K562 (cell line): ENCODE data around the gene RBMS3. TPM values are rescaled to one million over a fixed set of nuclear protein-coding genes. Genes with fewer than 3 reads are reported as not detected.

Experiments
- ATAC-seq: fragments of 200-7000 bp; cut with Tn5 transposase; 3 replicates; pipeline ENCODE4 v1.9.1; 2020; ENCODE audit warnings: moderate library complexity
- BruUV-seq: library from RNA; stranded (reverse); fragments of 400-500 nt; replicated peaks from 2 replicates; lab custom pipeline; 2021; lab: Mats Ljungman, UMichigan
- CTCF ChIA-PET: fragments of 300-600 bp; formaldehyde crosslinking; extraction: SDS; loops from one replicate; lab custom pipeline; 2021; ENCODE audit warnings: low intra/inter-chr PET ratio; lab: Yijun Ruan, JAX
- POLR2A ChIA-PET: fragments of 300-600, 350-650 bp; sonication (Branson Sonifier 250); formaldehyde crosslinking; extraction: SDS; loops from one replicate; lab custom pipeline; 2021; ENCODE audit warnings: antibody characterized with exemption, inconsistent platforms; lab: Yijun Ruan, JAX
- DNase-seq, 4 experiments: peaks; one replicate each; pipeline versions ENCODE4 v3.0.0 to v3.0.0-alpha.2; 2011 to 2018; ENCODE audit warnings: low spot score in 3 of 4, mixed read lengths in 3 of 4; ENCODE audit errors: extremely low read depth in 1 of 4
- FAIRE-seq: peaks from 2 replicates; lab custom pipeline; 2011; peaks lifted over from hg19 to GRCh38; lab: Jason Lieb, UNC
- H2AFZ ChIP-seq: 2 replicates; pipeline ENCODE4 v1.6.0; 2011; ENCODE audit warnings: low read depth, low read length, control low read depth, inconsistent platforms
- H3K27ac ChIP-seq: fragments of 200-600 bp; 3 replicates; pipeline ENCODE4 v1.8.0; 2011; ENCODE audit warnings: low read depth, mild to moderate bottlenecking, control low read depth, inconsistent platforms, low read length, moderate library complexity, mixed read lengths; ENCODE audit errors: extremely low read depth
- H3K27me3 ChIP-seq, 2 experiments: fragments of 300-600 bp in 1 of 2; 2 replicates in 1 of 2; 3 replicates in 1 of 2; pipeline versions ENCODE4 v1.6.0 to v1.8.0; 2011; ENCODE audit warnings: inconsistent platforms in 2 of 2, low read length in 2 of 2, mild to moderate bottlenecking in 1 of 2, mixed read lengths in 1 of 2, moderate library complexity in 1 of 2; ENCODE audit not compliant: control insufficient read depth in 2 of 2, insufficient read depth in 2 of 2
- H3K36me3 ChIP-seq: fragments of 300-600 bp; 3 replicates; pipeline ENCODE4 v1.8.0; 2011; ENCODE audit warnings: mild to moderate bottlenecking, low read length, inconsistent platforms; ENCODE audit not compliant: control insufficient read depth, insufficient read depth
- H3K4me1 ChIP-seq, 2 experiments: fragments of 200-600 bp in 1 of 2; replicated peaks in 1 of 2; 2 replicates in 1 of 2; 3 replicates in 1 of 2; pipeline versions ENCODE4 v1.5.1 to v1.8.0; 2011; ENCODE audit warnings: inconsistent platforms in 2 of 2, low read length in 2 of 2, mild to moderate bottlenecking in 1 of 2, mixed read lengths in 1 of 2, moderate library complexity in 1 of 2; ENCODE audit not compliant: control insufficient read depth in 2 of 2, insufficient read depth in 2 of 2
- H3K4me2 ChIP-seq: 2 replicates; pipeline ENCODE4 v1.6.1; 2011; ENCODE audit warnings: low read length, control low read depth, inconsistent platforms, mixed read lengths; ENCODE audit not compliant: insufficient read depth
- H3K4me3 ChIP-seq: fragments of 200-600 bp; sonication (generic), shearing (Covaris generic); 2 replicates; pipeline ENCODE4 v1.5.1; 2016; ENCODE audit warnings: control low read depth, inconsistent platforms
- H3K79me2 ChIP-seq: fragments of 200-600 bp; 3 replicates; pipeline ENCODE4 v1.8.0; 2011; ENCODE audit warnings: low read length, inconsistent platforms; ENCODE audit not compliant: control insufficient read depth, insufficient read depth
- H3K9ac ChIP-seq, 2 experiments: 2 replicates each; pipeline versions ENCODE4 v1.6.0 to v1.6.1; 2011; ENCODE audit warnings: low read depth in 2 of 2, low read length in 2 of 2, control low read depth in 1 of 2, inconsistent platforms in 1 of 2, mild to moderate bottlenecking in 1 of 2, mixed read lengths in 1 of 2; ENCODE audit not compliant: insufficient read depth in 1 of 2
- H3K9me1 ChIP-seq: one replicate; pipeline ENCODE4 v1.6.0; 2011; ENCODE audit warnings: inconsistent platforms, mild to moderate bottlenecking, low read length, moderate library complexity; ENCODE audit not compliant: control insufficient read depth, insufficient read depth
- H3K9me3 ChIP-seq: replicated peaks from 2 replicates; pipeline ENCODE4 v1.5.1; 2011; ENCODE audit warnings: low read depth, low read length, inconsistent platforms; ENCODE audit not compliant: control insufficient read depth, insufficient read depth
- H4K20me1 ChIP-seq: replicated peaks from 2 replicates; pipeline ENCODE4 v1.6.1; 2011; ENCODE audit warnings: low read length, inconsistent platforms, mixed read lengths; ENCODE audit not compliant: control insufficient read depth, insufficient read depth
- ESRRA ChIP-seq: fragments of 450-650 bp; IDR thresholded peaks from 2 replicates; pipeline ENCODE4 v1.6.1; 2014; ENCODE audit warnings: low read depth, mild to moderate bottlenecking, moderate library complexity, borderline replicate concordance
- HDAC6 ChIP-seq: IDR thresholded peaks from 2 replicates; pipeline ENCODE4 v1.6.1; 2012; ENCODE audit warnings: low read depth, mild to moderate bottlenecking, control low read depth, inconsistent platforms, low read length, moderate library complexity
- KAT8 ChIP-seq: fragments of 450-650 bp; IDR thresholded peaks from 2 replicates; pipeline ENCODE4 v1.6.1; 2016; ENCODE audit warnings: low read depth, mild to moderate bottlenecking
- PRDM10 ChIP-seq: fragments of 450-650 bp; IDR thresholded peaks from 2 replicates; pipeline ENCODE4 v1.6.1; 2018; ENCODE audit not compliant: partially characterized antibody
- WGBS: fragments of 100-300 bp; shearing (Covaris generic); methylation state at CpG from one replicate; pipeline ENCODE4 v1.1.6; 2016; ENCODE audit warnings: low coverage, mixed read lengths; ENCODE audit not compliant: insufficient coverage; ENCODE audit errors: missing lambda C conversion rate; 5-methylcytosine and 5-hydroxymethylcytosine counted together
- in situ Hi-C: fragments of 300-500 bp; cut with MboI; formaldehyde crosslinking; loops from 4 replicates; pipeline ENCODE4 v1.15.0; 2018; ENCODE audit warnings: inconsistent platforms, mixed read lengths
- intact Hi-C: fragments of 100-400 bp; cut with micrococcal nuclease; formaldehyde crosslinking; loops from 2 replicates; pipeline ENCODE4 v1.14.2; 2022
- polyA plus RNA-seq, 8 experiments: library from polyadenylated mRNA; depleted of rRNA in 4 of 8; stranded (reverse) in 5 of 8; unstranded in 3 of 8; fragments of >200 nt; fragmentation: Nextera tagmentation in 2 of 8; fragmentation: Illumina TruSeq in 1 of 8; extraction: Ambion mirVana in 2 of 8; extraction: Trizol in 1 of 8; gene quantifications; 2 replicates each; pipeline versions ENCODE4 v1.2.1 to v1.2.3, GENCODE V29; 2011 to 2014; ENCODE audit warnings: inconsistent platforms in 1 of 8, missing spikeins in 1 of 8
- total RNA-seq, 7 experiments: library from RNA; depleted of rRNA in 6 of 7; stranded (reverse); fragments of >200 nt in 6 of 7; fragmentation: Illumina TruSeq in 2 of 7; extraction: Trizol in 2 of 7; gene quantifications; 2 replicates each; pipeline versions ENCODE4 v1.2.1 to v1.2.3, GENCODE V29; 2011 to 2021; ENCODE audit warnings: low replicate concordance in 1 of 7

The RBMS3 gene
- total and polyA plus RNA-seq, 9 of the 15 experiments (the other 6 are each of a cell fraction or from before 2014, with no cell fraction given), result 0.20 TPM; not detected in 8

- intact Hi-C loops, result no loop called here
- POLR2A ChIA-PET, result no interaction called here
- no peaks in the 10 kb centered on the region for H3K36me3 ChIP-seq
- WGBS, result 2% methylated on average over 2 of the region's 2 CpGs
- H3K27ac ChIP-seq, result no peak overlapping the region
- no peak for ATAC-seq
- H3K4me1 ChIP-seq, result no peaks in the 10 kb centered on the region
- no peaks in the 10 kb centered on the region for H3K9me3 ChIP-seq
- H2AFZ ChIP-seq, result no peak overlapping the region
- H4K20me1 ChIP-seq, result no peaks in the 10 kb centered on the region
- CTCF ChIA-PET, result no interaction called here
- H3K9ac ChIP-seq, result no peak overlapping the region
- FAIRE-seq, result no peak
- no peak for DNase-seq
- no TSS peak for BruUV-seq
- TF ChIP-seq PRDM10, result no peak
- no peak for TF ChIP-seq ESRRA
- no peak for TF ChIP-seq HDAC6
- no peak for TF ChIP-seq KAT8
- H3K9me1 ChIP-seq, result no peaks in the 10 kb centered on the region
- H3K79me2 ChIP-seq, result no peaks in the 10 kb centered on the region
- H3K4me3 ChIP-seq, result no peak overlapping the region
- in situ Hi-C loops, result no loop called here
- no peaks in the 10 kb centered on the region for H3K27me3 ChIP-seq
- H3K4me2 ChIP-seq, result no peak overlapping the region
Measured at GRCh38 chr3:29696311-29696710, 415.4 kb downstream of the RBMS3 start.
